GM18517 (cell line): Measurements from ENCODE around the gene MSL3B.

ENCODE experiments used
- ATAC-seq: cut with Tn5 transposase; IDR thresholded peaks from one replicate; pipeline ENCODE4 v1.9.1; 2021; ENCODE audit warnings: mild to moderate bottlenecking, moderate library complexity; ENCODE audit not compliant: unreplicated experiment

The MSL3B gene

DNA sequence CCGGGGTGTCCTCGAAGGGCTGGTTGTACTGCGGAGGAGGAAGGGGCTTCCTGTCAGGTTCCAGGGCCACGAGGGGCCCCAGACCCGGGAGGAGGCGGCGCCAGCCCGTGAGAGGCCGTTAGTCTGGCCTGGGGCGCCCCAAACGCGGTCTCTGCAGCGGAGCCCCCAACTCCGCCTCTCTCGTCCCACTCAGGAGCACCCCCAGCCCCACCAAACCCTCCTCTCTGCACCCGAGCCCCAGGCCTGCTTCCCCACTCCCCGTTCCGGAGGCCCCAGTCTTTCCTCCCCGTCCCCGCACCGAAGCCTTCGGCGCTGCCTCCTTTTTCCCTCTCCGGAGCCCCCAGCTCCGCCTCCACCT is 14.3 kb downstream of the MSL3B start:
- no peak for ATAC-seq

DNA sequence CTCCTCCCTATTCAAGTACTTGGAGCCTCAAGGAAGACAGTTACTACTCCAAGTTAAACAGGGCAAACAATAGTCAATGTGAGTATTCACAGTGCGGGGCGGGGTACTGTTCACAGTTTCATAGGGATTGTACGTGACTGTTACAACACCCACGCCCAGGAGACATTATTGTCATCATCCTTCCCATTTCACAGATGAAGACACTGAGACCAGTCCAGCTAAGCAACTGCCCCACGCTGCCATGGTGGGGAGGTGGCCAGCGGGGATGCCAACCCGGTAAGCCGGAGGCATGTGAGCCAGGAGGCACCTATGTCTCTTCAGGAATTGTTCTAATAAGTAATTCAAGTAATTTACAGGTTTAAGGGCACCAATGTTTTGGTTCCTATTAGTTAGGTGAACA is 14.8 kb downstream of the MSL3B start:
- ATAC-seq: no peak

DNA sequence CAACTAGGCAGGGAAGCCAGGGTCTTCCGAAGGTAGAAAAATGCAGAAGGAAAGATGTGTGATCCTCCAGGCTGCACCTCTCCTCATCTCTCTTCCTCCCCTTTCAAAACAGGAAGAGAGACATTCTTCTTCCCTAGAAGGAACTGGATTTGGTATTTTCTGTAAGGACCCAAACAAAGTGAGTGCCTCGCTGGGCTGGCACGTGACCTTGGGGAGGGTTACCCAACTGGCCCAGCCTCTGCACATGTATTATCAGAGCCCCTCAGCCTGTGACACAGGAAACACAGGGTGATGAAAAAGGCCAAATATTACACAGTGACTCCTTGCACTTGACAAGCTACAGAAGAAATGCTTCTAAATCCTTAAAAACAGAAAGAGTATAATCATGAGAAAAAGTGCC is 16.1 kb downstream of the MSL3B start:
- no peak for ATAC-seq

DNA sequence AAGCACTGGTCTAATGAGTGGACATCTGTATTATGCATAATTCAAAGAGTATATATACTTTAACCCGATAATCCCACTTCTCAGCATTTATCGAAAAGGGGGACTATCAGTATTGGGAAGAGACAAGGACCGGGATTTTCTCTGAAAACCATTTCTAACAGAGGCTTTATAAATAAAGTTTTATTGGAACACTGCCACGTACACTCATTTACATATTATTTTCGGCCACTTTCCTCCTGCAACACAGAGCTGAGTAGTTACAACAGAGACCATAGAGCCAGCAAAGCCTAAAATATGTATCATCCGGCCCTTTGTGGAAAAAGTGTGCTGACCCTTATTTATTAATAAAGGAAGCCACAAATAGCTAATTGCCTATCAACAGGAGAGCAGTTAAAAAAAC is 17.0 kb downstream of the MSL3B start:
- no peak for ATAC-seq

DNA sequence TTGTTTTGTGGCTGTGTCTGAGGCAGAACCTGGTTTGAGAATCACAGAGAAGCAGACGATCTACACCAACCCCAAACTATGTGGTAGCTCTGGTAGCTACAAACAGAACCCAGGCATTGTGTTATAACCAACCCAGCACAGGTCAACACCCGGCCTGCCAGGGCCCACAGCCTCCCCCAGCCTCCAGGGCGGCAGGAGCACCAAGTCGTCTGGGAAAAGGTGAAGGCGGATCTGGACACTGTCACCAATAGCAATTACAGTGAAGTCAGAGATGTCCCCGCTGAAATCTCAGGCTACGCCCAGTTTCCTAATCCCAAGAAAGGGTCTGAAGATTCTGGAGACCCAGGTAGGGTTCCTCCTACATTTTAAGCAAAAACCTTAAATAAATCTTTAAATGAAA is 17.4 kb downstream of the MSL3B start:
- no peak for ATAC-seq

DNA sequence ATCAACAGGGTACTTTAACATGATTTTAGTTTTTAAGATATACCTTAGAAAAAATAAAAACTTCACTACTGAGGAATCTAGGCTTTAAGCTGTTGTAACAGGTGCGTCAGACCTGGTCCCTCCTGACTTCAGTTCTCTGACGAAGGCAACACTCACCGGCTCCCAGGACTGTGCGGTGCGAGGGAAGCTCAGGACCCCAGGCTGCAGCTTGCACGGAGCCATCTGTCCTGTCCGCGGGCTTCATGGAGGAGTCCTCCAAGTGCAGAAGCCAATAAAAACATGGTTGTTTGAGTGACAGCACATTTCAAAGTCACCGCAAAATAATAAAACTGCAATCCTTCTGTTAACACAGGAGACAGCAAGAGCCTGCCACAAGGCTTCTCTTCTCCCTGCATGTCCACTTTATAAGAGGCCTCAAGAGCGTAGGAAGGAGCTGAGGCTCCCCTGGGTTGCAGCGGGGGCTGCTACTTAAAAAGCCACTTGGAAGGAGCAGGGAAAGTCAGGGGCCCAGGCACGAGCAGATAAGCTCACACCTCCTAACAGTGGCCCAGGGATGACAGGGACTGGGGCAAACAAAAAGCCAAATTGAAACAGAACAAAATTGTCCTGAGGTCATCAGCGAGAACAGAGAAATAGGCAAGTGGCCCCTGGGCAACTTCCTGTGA is 18.4 kb downstream of the MSL3B start:
- ATAC-seq: no peak

DNA sequence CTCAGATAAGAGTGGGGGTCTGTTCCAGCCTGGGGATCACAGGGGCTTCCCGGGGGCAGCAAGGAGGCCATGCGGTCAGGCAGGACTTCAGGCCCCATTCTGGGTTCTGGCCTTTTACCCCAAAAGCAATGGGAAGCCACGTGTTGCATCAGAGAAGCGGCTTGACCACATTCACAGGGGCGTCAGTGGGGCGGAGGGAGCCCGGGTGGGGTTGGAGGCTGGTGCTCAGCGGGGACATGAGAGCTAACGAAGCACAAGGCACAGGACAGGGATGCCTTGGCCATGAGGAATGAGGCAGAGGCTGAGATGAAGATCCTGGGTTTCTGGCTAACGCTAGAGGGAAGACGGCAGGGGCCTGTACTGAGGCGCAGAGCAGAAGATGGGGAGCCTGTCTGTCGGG is 19.9 kb downstream of the MSL3B start:
- no peak for ATAC-seq

DNA sequence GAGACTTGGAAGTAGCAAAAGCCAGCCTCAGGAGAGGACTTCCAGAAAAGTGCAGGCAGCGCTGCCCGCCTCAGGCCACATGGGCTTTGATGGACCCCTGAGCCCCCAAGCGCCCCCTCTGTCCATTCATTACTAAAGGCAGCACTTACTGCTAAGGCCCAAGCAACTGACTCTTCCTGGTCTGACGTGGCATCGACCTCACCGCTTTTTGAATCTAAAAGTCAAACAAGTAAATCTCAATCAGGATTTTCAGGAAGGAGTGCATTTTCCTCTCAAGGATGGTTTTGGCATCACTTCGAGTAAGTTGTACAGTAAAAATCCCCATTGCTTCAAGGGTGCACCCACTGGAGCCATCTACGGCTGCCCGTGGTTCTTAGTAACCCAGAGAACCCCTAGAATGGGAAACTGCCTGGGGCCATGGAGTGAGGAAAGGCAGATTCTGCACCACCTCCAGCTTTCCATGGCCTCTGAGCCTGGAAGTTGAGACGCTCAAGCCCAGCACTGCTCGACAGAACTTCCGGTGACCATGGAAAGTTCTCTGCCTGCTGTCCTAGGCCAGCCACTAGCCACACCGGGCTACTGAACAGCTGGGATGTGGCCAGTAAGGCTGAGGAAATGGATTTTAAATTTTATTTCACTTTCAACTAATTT is 20.8 kb downstream of the MSL3B start:
- no peak for ATAC-seq

DNA sequence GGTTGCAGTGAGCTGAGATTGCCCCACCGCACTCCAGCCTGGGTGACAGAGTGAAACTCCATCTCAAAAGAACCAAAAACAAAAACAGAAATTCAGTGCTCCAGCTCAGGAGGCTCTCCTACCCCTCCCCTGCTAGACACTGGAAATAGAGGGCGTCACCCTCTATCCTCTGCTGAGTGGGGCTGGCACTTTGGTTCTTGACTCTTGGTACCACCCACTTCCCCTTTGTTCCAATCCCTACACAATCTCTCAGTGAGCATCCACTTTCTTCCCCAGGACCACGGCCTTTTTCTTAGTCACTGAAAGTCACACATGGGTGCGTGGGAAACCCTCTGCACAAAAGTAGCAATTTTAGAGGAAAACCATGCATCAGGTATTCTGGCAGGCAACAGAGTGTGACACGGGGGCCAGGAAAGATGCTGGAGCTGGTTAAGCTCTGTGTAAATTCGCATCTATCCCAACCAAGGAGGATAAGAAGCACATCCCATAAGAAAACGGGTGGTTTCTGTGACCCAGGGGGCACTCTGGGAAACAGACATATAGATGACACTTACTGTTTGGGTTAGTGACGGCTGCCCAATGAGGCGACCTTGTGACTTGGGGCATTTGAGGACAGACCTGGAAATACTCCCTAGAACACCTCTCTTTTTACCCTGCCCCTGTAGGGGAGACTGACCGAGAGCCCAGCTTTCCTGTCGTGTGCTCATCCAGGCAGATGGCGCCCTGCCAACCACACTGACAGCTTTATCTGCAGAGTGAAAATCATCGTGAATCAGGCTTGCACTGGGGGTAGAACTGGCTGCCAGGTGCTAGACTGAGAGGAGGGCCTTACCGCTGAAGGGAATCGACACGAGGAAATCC is 21.6 kb downstream of the MSL3B start:
- no peak for ATAC-seq

DNA sequence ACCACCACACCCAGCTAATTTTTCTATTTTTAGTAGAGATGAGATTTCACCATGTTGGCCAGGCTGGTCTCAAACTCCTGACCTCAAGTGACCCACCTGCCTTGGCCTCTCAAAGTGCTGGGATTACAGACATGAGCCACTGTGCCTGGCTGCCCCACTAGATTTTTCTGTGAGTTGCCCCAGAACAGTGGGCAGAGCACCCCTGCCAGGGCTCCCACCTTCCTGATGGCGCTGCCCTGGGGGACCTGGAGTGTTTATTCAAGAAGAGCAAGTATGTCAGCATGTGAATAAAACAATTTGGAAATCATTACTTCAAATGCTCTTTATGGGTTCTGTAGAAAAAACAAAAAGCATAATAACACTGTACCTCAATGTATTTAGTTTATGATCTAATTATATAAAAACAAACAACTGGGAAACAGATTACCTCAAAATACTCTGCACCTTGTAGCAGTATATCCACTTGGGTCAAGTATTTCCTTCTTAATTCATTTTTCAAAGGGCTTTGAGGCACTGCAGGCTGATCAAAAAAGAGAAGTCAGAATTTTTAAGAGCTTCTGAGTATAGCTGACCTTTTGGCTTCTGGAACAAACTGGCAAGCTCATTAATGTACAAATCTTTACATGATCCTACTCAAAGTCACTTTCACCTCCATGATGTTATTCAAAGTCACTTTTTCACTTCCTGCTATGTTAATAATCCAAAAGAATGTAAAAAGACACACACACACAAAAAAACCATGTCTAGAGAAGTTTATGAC is 22.7 kb downstream of the MSL3B start:
- ATAC-seq: no peak

DNA sequence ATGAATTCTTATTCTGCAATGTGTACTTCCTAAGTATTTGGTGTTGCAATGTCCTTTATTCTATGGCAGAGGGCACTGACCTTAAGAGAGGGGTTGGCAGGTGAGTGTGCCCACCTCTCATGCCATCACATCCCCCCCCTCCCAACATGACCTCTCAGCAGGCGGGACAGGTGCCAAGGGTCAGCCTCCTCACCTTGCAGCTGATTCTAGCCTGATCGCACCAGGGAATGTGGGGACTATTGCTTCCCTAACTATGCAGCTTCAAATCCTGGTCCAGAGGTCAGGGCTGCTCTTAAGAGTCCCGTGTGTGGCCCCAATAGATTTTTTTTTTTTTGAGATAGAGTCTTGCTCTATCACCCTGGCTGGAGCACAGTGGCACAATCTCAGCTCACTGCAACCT is 23.4 kb downstream of the MSL3B start:
- no peak for ATAC-seq

DNA sequence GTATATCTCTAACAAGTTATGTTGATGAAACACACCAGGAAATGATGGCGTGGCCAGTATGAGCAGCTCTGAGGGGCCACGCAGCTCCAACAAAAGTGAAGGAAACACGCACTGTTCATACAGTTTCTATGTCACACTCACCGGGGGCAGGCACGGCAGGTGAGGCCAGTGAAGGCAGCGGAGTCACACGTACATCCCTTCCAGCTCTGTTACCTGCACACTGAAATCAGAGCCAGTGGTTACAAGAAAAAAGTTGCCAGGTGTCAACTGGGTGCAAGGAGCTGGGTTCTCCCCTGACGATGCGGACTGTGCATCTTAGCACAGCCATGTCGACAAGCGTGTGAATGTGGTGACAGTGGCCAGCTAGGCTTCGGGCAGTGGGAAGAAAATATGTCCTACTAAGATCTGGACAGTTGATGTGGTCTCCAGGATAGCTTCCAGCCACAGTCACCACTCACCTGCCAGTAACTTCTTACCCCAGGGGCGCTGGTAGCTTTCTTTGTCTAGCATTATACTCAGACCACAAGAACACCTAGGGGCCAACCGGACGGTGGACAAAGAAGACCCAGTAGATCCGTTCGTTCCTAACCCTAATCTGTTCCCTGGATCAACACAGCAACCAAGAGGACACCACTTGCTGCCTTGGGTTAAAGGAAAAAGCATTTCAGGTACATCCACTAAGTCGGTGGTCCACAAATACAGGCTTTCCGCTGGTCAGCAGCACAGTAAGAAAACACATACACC is 23.9 kb downstream of the MSL3B start:
- ATAC-seq: no peak

DNA sequence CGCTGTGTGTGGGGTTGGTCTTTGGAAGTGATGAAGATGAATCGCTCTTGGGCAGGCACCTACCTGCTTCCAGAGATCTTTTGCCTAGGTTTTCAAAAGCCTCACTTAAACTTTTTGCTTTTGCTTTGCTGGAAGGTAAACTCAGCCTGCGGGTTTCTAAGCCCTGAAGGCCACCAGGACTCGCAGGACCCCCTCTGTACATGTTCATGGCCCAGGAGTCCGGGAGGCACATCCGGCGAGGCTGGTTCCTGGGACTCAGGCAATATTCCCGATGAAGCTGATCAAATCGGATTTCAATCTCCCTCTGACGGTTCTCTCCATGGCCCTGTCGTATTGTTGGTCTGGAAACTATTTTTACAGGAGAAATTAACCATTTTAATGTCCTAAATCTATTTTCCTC is 27.0 kb downstream of the MSL3B start:
- no peak for ATAC-seq

DNA sequence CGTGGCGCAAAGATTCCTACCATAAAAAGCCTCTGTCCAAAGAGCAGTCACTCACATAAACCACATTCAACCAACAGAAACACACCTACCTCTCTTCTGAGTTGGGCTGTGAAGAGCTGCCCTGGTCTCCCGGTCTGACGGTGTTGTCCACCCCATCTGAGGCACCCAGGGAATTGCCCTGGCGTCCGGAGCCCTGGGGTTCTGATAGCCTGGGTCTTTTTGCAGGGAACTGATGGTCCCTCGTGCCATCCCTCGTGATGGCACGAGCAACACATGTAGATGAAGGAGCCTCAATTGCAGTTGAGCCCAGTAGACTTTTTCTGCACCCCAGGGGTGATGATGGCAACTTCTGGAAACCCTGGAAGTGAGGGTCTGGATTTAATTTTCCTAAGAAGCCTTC is 27.7 kb downstream of the MSL3B start:
- ATAC-seq: no peak

DNA sequence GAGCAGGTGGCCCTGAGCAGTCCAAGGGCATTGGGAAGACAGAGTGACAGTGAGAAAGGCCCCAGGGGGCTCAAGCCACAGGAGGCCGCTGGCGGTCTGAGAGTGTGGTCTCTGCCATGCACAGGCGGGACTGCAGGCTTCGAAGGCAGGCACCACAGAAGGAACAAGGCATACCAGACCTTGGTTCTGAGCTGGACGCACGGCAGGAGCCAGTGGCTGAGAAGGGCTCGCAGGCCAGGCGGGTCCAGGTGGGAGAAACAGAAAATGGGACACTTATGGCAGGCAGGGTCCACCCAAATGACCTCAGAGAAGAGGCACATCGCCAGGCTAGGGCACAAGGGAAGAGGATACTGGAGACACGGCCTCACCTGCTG is 28.8 kb downstream of the MSL3B start:
- ATAC-seq: no peak

DNA sequence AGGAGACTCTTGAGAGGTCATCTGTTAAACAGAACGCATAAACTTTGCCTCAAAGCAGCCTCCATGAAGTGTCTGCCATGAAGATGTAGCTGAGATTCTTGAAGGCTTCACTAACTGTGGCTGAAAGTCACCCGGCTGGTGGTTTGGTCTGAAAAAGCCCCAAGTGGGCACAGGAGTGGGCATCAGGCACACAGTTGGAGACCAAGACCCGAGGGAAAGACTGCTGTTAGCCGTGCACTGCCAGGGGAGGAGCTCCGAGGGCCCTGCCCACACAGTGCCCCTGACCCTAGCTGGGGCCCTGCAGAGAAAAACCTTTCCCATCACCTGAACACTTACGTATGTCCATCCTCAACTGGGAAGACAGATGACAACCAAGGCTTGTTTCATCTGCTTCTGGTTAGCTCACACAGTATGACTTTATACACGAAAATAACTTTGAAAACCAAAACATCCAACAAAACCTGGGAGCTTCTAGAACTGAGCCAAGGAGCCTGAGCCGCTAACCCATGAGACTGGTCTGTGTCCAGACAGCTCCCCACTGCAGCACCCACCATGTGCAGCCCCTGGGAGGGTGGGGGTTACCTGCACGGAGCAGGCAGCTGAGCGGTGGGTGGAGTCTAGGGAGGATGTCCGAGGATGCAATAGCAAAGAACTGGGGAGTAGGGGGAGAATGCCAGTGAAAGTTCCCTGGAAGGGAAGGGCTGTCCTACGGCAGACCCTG is 29.3 kb downstream of the MSL3B start:
- no peak for ATAC-seq

DNA sequence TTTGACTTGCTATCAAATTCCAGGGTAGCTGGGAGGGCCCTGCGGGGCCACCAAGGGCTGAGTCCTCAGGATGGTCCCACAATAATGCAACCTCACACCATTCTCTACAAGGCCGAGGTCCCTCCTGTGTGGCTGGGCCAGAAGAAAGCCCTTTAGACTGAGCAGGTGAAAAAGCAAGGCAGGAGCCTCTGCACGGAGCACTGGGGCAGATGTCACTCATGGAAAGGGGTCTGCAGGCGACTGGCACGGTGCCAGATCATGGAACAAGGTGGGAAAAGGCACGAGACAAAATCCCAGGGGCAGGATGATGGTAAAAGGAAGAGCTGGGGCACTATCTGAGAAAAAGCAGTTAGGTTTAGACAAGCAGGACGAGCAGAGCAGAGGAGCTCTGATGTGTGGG is 29.9 kb downstream of the MSL3B start:
- ATAC-seq: no peak

DNA sequence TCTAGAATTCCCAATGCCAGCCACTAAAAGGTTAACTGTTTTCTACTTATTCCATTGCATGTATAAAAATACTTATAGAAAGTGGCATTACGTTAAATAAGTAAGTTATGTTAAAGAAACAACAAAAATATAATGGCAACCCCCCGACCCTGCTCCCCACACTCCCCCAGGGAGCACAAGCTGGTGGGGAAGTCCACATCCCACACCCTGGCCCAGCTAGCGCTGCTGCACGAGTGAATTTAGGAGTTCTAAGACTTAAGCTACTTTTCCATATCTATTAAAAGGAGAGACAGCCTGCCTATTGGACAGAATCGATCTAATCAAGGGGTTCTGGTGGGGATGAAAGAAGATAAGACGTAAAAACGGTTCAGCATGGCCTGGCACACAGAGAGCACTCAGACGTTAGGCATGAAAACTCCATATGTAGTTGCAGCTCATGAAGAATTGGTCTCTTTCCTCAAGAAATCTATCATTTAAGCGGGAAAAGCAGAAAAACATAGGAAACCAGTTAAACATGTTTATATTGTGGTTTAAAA is 30.4 kb downstream of the MSL3B start:
- no peak for ATAC-seq

DNA sequence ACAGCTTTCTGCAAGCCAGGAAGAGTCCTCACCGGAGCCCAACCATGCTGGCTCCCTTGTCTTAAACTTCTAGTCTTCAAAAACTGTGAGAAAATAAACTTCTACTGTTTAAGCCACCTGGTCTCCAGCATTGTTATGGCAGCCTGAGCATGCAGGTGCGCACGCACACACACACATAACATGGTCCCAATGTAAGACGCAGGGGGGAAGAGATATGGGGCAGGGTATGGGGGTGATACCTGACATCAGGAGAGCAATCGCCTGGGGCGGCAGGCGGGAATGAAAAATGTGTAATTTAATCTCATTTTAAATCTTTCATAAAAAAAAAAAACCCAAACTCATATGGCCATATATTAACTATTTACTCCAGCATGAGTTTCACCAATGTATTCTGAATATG is 31.8 kb downstream of the MSL3B start:
- no peak for ATAC-seq
